NT2/D1 (cell line): ENCODE data around the gene GNAZ.

Experiments
- DNase-seq: peaks from one replicate; pipeline ENCODE4 v3.0.0-alpha.2; 2011; ENCODE audit warnings: low read depth, low spot score
- H3K27me3 ChIP-seq: 2 replicates; pipeline ENCODE4 v1.6.0; 2011; ENCODE audit warnings: mild to moderate bottlenecking; ENCODE audit not compliant: insufficient read length, insufficient read depth
- H3K36me3 ChIP-seq: 2 replicates; pipeline ENCODE4 v1.6.1; 2011; ENCODE audit warnings: mild to moderate bottlenecking, low read length, mixed read lengths; ENCODE audit not compliant: insufficient read depth, insufficient read length
- H3K4me1 ChIP-seq: 2 replicates; pipeline ENCODE4 v1.5.1; 2011; ENCODE audit not compliant: insufficient read depth, insufficient read length
- H3K4me3 ChIP-seq: 2 replicates; pipeline ENCODE4 v1.5.1; 2011; ENCODE audit warnings: low read depth; ENCODE audit not compliant: insufficient read length
- H3K9ac ChIP-seq: 2 replicates; pipeline ENCODE4 v1.6.0; 2011; ENCODE audit warnings: low read depth; ENCODE audit not compliant: insufficient read length
- H3K9me3 ChIP-seq: 2 replicates; pipeline ENCODE4 v1.5.1; 2011; ENCODE audit warnings: mild to moderate bottlenecking, low read length; ENCODE audit not compliant: insufficient read depth
- SUZ12 ChIP-seq: IDR thresholded peaks from 2 replicates; pipeline ENCODE4 v1.6.1; 2011; ENCODE audit not compliant: insufficient read length, insufficient read depth; ENCODE audit errors: extremely low read depth
- YY1 ChIP-seq: IDR thresholded peaks from 2 replicates; pipeline ENCODE4 v1.6.1; 2011; ENCODE audit not compliant: insufficient read length, insufficient read depth
- ZNF274 ChIP-seq: IDR thresholded peaks from 2 replicates; pipeline ENCODE4 v1.6.1; 2011; ENCODE audit warnings: mild to moderate bottlenecking, low read depth, low read length

Gene GNAZ

GRCh38 chr22:23031381-23031780 is 38.9 kb upstream of the GNAZ start:
- Histone ChIP-seq H3K4me3 (no peak overlapping the region), H3K4me1 (no peaks in the 10 kb centered on the region), H3K27me3 (no peaks in the 10 kb centered on the region), H3K9me3 (peaks cover 14% of the 10 kb centered on the region; the same call in 1 of the 2 replicates), H3K36me3 (no peaks in the 10 kb centered on the region), H3K9ac (no peak overlapping the region)
- no peak for DNase-seq
- TF ChIP-seq YY1 (no peak), SUZ12 (no peak), ZNF274 (no peak)

- DNase-seq: no peak
- H3K27me3 ChIP-seq: no peaks in the 10 kb centered on the region
- no peak overlapping the region for H3K4me3 ChIP-seq
- H3K9ac ChIP-seq: no peak overlapping the region
- TF ChIP-seq YY1: no peak
- TF ChIP-seq SUZ12: no peak
- no peak for TF ChIP-seq ZNF274
- H3K4me1 ChIP-seq: no peaks in the 10 kb centered on the region
- H3K9me3 ChIP-seq: peaks cover 14% of the 10 kb centered on the region; the same call in 1 of the 2 replicates
- no peaks in the 10 kb centered on the region for H3K36me3 ChIP-seq
Observed at GRCh38 chr22:23031786-23032185, 38.5 kb upstream of the GNAZ start.

- TF ChIP-seq SUZ12 (no peak), ZNF274 (no peak), YY1 (no peak)
- H3K9me3 ChIP-seq: peaks cover 14% of the 10 kb centered on the region; the same call in 1 of the 2 replicates
- DNase-seq: no peak
- H3K4me3 ChIP-seq: no peak overlapping the region
- H3K27me3 ChIP-seq: no peaks in the 10 kb centered on the region
- H3K9ac ChIP-seq: no peak overlapping the region
- no peaks in the 10 kb centered on the region for H3K36me3 ChIP-seq
- H3K4me1 ChIP-seq: no peaks in the 10 kb centered on the region
Observed at GRCh38 chr22:23032658-23033057, 37.7 kb upstream of the GNAZ start.

- no peaks in the 10 kb centered on the region for H3K4me1 ChIP-seq
- no peak overlapping the region for H3K9ac ChIP-seq
- H3K9me3 ChIP-seq: peaks cover 14% of the 10 kb centered on the region; the same call in 1 of the 2 replicates
- H3K4me3 ChIP-seq: no peak overlapping the region
- H3K36me3 ChIP-seq: no peaks in the 10 kb centered on the region
- DNase-seq: no peak
- TF ChIP-seq ZNF274 (no peak), YY1 (no peak), SUZ12 (no peak)
- no peaks in the 10 kb centered on the region for H3K27me3 ChIP-seq
Observed at GRCh38 chr22:23033116-23033905, 37.0 kb upstream of the GNAZ start.

- Histone ChIP-seq H3K4me1 (no peaks in the 10 kb centered on the region), H3K9me3 (peaks cover 14% of the 10 kb centered on the region; the same call in 1 of the 2 replicates), H3K36me3 (no peaks in the 10 kb centered on the region), H3K27me3 (peaks cover 4% of the 10 kb centered on the region), H3K9ac (no peak overlapping the region), H3K4me3 (no peak overlapping the region)
- no peak for DNase-seq
- TF ChIP-seq ZNF274 (no peak), SUZ12 (no peak)
Observed at GRCh38 chr22:23034621-23035556, 35.4 kb upstream of the GNAZ start.

DNA sequence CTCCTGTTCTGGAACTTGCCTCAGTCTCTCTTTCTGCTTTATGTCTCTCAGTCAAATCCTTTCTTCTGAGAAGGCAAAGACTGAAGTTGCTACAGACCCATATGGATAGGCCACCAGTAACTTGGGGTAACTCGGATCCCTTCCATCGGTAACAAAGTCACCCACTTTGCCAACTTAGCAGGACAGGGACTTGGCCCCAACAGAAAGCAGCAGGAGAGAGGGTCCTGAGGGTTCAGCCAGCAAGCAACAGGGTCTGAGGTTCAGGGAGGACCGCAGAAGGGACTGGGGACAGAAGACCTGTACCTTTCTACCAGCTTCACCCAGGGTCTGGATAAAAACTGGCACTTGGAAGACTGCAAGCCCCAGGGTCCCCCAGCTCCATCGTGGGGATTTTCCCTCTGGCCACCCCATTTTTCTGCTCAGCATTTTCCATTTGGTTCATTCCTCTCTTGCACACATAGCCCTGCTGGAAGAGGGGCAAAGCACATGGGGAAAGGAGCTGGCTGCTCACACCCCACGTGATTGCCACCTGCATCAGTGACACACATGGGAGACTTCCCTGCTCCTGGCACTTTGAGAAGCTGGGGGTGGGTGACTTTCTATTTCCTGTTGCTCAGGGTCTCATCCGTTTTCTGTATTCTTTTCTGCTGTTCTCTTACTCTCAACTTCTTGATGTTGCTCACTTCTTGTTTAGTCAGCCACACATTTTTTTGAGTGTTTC is 34.6 kb upstream of the GNAZ start:
- DNase-seq: no peak
- Histone ChIP-seq H3K36me3 (no peaks in the 10 kb centered on the region), H3K27me3 (peaks cover 7% of the 10 kb centered on the region), H3K4me1 (no peaks in the 10 kb centered on the region), H3K9me3 (peaks cover 14% of the 10 kb centered on the region; the same call in 1 of the 2 replicates), H3K4me3 (no peak overlapping the region), H3K9ac (no peak overlapping the region)
- TF ChIP-seq ZNF274 (no peak), SUZ12 (no peak), YY1 (no peak)
